CD4-positive, CD25-positive, alpha-beta regulatory T cell (primary cell): Measurements from ENCODE around the gene GTF2H1. TPM values are rescaled to one million over a fixed set of nuclear protein-coding genes. Genes with fewer than 3 reads are reported as not detected.

Experiments
- ATAC-seq, 2 donors: fragments of 150-1000 bp; cut with Tn5 transposase; one replicate each; pipeline ENCODE4 v1.10.0; 2021; ENCODE audit warnings: low read depth in 2 of 2, moderate number of reproducible peaks in 2 of 2, moderate library complexity in 1 of 2
- DNase-seq, 3 donors: peaks; one replicate each; pipeline versions ENCODE4 v3.0.0 to v3.0.0-alpha.2; 2012 to 2022; ENCODE audit warnings: mixed read lengths in 1 of 3
- H3K27ac ChIP-seq: one replicate; pipeline ENCODE4 v1.7.0; 2013; ENCODE audit warnings: mild to moderate bottlenecking, low read length; ENCODE audit not compliant: insufficient read depth, poor library complexity, severe bottlenecking
- H3K27me3 ChIP-seq: one replicate; pipeline ENCODE4 v1.7.0; 2013; ENCODE audit warnings: low read length; ENCODE audit not compliant: control insufficient read depth, insufficient read depth
- H3K36me3 ChIP-seq: one replicate; pipeline ENCODE4 v1.7.0; 2013; ENCODE audit warnings: mild to moderate bottlenecking, low read length, moderate library complexity; ENCODE audit not compliant: control insufficient read depth, insufficient read depth
- H3K4me1 ChIP-seq: 2 replicates; pipeline ENCODE4 v1.7.0; 2013; ENCODE audit warnings: mild to moderate bottlenecking, low read length; ENCODE audit not compliant: insufficient read depth, control insufficient read depth, poor library complexity, severe bottlenecking
- H3K4me3 ChIP-seq: one replicate; pipeline ENCODE4 v1.7.0; 2013; ENCODE audit warnings: low read depth, mild to moderate bottlenecking, low read length, moderate library complexity
- H3K9me3 ChIP-seq, 2 experiments: 1 replicate in 1 of 2; 2 replicates in 1 of 2; pipeline ENCODE4 v1.7.0; 2013; ENCODE audit warnings: low read length in 2 of 2, mild to moderate bottlenecking in 1 of 2, moderate library complexity in 1 of 2; ENCODE audit not compliant: control insufficient read depth in 2 of 2
- H3K27ac Mint-ChIP-seq, 3 donors: one replicate each; pipeline ENCODE4 v1.8.0; 2020 to 2022; ENCODE audit warnings: mild to moderate bottlenecking in 3 of 3, mixed read lengths in 3 of 3, moderate library complexity in 2 of 3
- H3K27me3 Mint-ChIP-seq: one replicate; pipeline ENCODE4 v1.8.0; 2022; ENCODE audit warnings: mild to moderate bottlenecking, mixed read lengths
- H3K36me3 Mint-ChIP-seq: one replicate; pipeline ENCODE4 v1.8.0; 2020; ENCODE audit warnings: mixed read lengths
- H3K4me1 Mint-ChIP-seq, 4 donors: one replicate each; pipeline ENCODE4 v1.8.0; 2020 to 2022; ENCODE audit warnings: mixed read lengths in 4 of 4, mild to moderate bottlenecking in 1 of 4
- H3K4me3 Mint-ChIP-seq, 4 donors: one replicate each; pipeline ENCODE4 v1.8.0; 2020 to 2022; ENCODE audit warnings: mild to moderate bottlenecking in 4 of 4, mixed read lengths in 4 of 4, moderate library complexity in 3 of 4
- H3K9me3 Mint-ChIP-seq, 7 donors: one replicate each; pipeline ENCODE4 v1.8.0; 2020 to 2022; ENCODE audit warnings: mixed read lengths in 7 of 7, mild to moderate bottlenecking in 3 of 7, moderate library complexity in 2 of 7
- polyA plus RNA-seq, 4 donors: library from polyadenylated mRNA; unstranded; fragments of 300-500 nt; fragmentation: Illumina TruSeq; gene quantifications; one replicate each; pipeline ENCODE4 v1.2.3, GENCODE V29; 2021
- total RNA-seq: library from RNA; stranded (reverse); gene quantifications from one replicate; pipeline ENCODE4 v1.2.3, GENCODE V29; 2022

Gene GTF2H1
- total and polyA plus RNA-seq, 5 donors from 2014 or later, result 25.8 to 32.0 (median 29.8) TPM

GRCh38 chr11:18383388-18384156, 61.2 kb downstream of the GTF2H1 start:
- no peaks in the 10 kb centered on the region for H3K27me3 Mint-ChIP-seq
- H3K36me3 Mint-ChIP-seq, result no peaks in the 10 kb centered on the region
- DNase-seq, result peak; percentile 40 to 82 (median 50)
- Histone ChIP-seq H3K27me3 (no peaks in the 10 kb centered on the region), H3K27ac (peak overlapping the region; percentile 79), H3K4me1 (peaks cover 23% of the 10 kb centered on the region), H3K36me3 (no peaks in the 10 kb centered on the region), H3K9me3 (no peaks in the 10 kb centered on the region), H3K4me3 (peak overlapping the region; percentile 74)
- H3K4me1 Mint-ChIP-seq, result peaks cover 0 to 32% (median 19%) of the 10 kb centered on the region in 4 donors
- H3K27ac Mint-ChIP-seq, result peak overlapping the region; percentile 96 to 100 (median 98)
- peak; percentile 91 to 96 for ATAC-seq
- no peaks in the 10 kb centered on the region for H3K9me3 Mint-ChIP-seq
- H3K4me3 Mint-ChIP-seq, result peak overlapping the region; percentile 54 to 80 (median 70)

- peaks cover 23% of the 10 kb centered on the region for H3K4me1 ChIP-seq
- H3K36me3 Mint-ChIP-seq, result no peaks in the 10 kb centered on the region
- H3K27ac Mint-ChIP-seq, result peak overlapping the region; percentile 96 to 100 (median 98)
- H3K4me1 Mint-ChIP-seq, result peaks cover 0 to 32% (median 20%) of the 10 kb centered on the region in 4 donors
- no peaks in the 10 kb centered on the region for H3K9me3 Mint-ChIP-seq
- peak overlapping the region; percentile 52 to 80 (median 67) for H3K4me3 Mint-ChIP-seq
- DNase-seq, result peak in 1 of 3 donors; percentile 64
- no peaks in the 10 kb centered on the region for H3K27me3 ChIP-seq
- no peaks in the 10 kb centered on the region for H3K9me3 ChIP-seq
- ATAC-seq, result peak; percentile 16 to 23
- no peaks in the 10 kb centered on the region for H3K36me3 ChIP-seq
- peak overlapping the region; percentile 79 for H3K27ac ChIP-seq
- H3K4me3 ChIP-seq, result peak overlapping the region; percentile 74
- no peaks in the 10 kb centered on the region for H3K27me3 Mint-ChIP-seq
These were observed 61.8 kb downstream of the GTF2H1 start for GRCh38 chr11:18384157-18384641.

- peaks cover 12% of the 10 kb centered on the region for H3K4me1 ChIP-seq
- no peaks in the 10 kb centered on the region for H3K27me3 ChIP-seq
- ATAC-seq, result no peak
- H3K27ac ChIP-seq, result no peak overlapping the region
- Mint-ChIP-seq H3K4me3 (no peak overlapping the region), H3K4me1 (peaks cover 0 to 21% (median 7%) of the 10 kb centered on the region in 4 donors), H3K36me3 (no peaks in the 10 kb centered on the region), H3K27me3 (no peaks in the 10 kb centered on the region), H3K27ac (peak overlapping the region in 1 of 3 donors; percentile 27), H3K9me3 (no peaks in the 10 kb centered on the region)
- no peak overlapping the region for H3K4me3 ChIP-seq
- no peaks in the 10 kb centered on the region for H3K36me3 ChIP-seq
- no peak for DNase-seq
- H3K9me3 ChIP-seq, result no peaks in the 10 kb centered on the region
These were observed 67.7 kb downstream of the GTF2H1 start for GRCh38 chr11:18390088-18390487.

- Histone ChIP-seq H3K27ac (peak overlapping the region; percentile 6), H3K27me3 (no peaks in the 10 kb centered on the region), H3K4me1 (peaks cover 29% of the 10 kb centered on the region), H3K4me3 (no peak overlapping the region), H3K36me3 (peaks cover 10% of the 10 kb centered on the region), H3K9me3 (no peaks in the 10 kb centered on the region)
- peak overlapping the region; percentile 16 to 66 (median 51) for H3K27ac Mint-ChIP-seq
- peaks cover 7 to 28% (median 18%) of the 10 kb centered on the region in 4 donors for H3K4me1 Mint-ChIP-seq
- H3K4me3 Mint-ChIP-seq, result peak overlapping the region; percentile 24 to 80 (median 67)
- ATAC-seq, result no peak
- no peaks in the 10 kb centered on the region for H3K9me3 Mint-ChIP-seq
- DNase-seq, result peak in 1 of 3 donors; percentile 42
- peaks cover 3% of the 10 kb centered on the region for H3K36me3 Mint-ChIP-seq
- no peaks in the 10 kb centered on the region for H3K27me3 Mint-ChIP-seq
These were observed 70.3 kb downstream of the GTF2H1 start for GRCh38 chr11:18392434-18393321.

- H3K4me1 ChIP-seq, result peaks cover 29% of the 10 kb centered on the region
- H3K4me3 ChIP-seq, result peak overlapping the region; percentile 73
- Mint-ChIP-seq H3K9me3 (no peaks in the 10 kb centered on the region), H3K27me3 (no peaks in the 10 kb centered on the region), H3K36me3 (peaks cover 9% of the 10 kb centered on the region), H3K4me3 (peak overlapping the region; percentile 95 to 99 (median 98)), H3K27ac (peak overlapping the region; percentile 89 to 98 (median 97)), H3K4me1 (peaks cover 11 to 35% (median 22%) of the 10 kb centered on the region in 4 donors)
- ATAC-seq, result no peak
- no peaks in the 10 kb centered on the region for H3K27me3 ChIP-seq
- peaks cover 21% of the 10 kb centered on the region for H3K36me3 ChIP-seq
- peak overlapping the region; percentile 89 for H3K27ac ChIP-seq
- no peak for DNase-seq
- H3K9me3 ChIP-seq, result no peaks in the 10 kb centered on the region
These were observed 71.4 kb downstream of the GTF2H1 start for GRCh38 chr11:18393581-18394274.

- peaks cover 16% of the 10 kb centered on the region for H3K36me3 Mint-ChIP-seq
- DNase-seq, result peak; percentile 95 to 99 (median 98)
- H3K4me3 ChIP-seq, result peak within 1 kb of the TSS; percentile 95
- H3K9me3 Mint-ChIP-seq, result no peaks in the 10 kb centered on the region
- H3K27ac ChIP-seq, result peak within 1 kb of the TSS; percentile 89
- H3K4me3 Mint-ChIP-seq, result peak within 1 kb of the TSS; percentile 95 to 99 (median 98)
- peak; percentile 83 to 84 for ATAC-seq
- no peaks in the 10 kb centered on the region for H3K9me3 ChIP-seq
- H3K27ac Mint-ChIP-seq, result peak within 1 kb of the TSS; percentile 89 to 98 (median 97)
- H3K27me3 Mint-ChIP-seq, result no peaks in the 10 kb centered on the region
- no peaks in the 10 kb centered on the region for H3K27me3 ChIP-seq
- H3K4me1 Mint-ChIP-seq, result peaks cover 16 to 41% (median 27%) of the 10 kb centered on the region in 4 donors
- H3K4me1 ChIP-seq, result peaks cover 29% of the 10 kb centered on the region
- peaks cover 27% of the 10 kb centered on the region for H3K36me3 ChIP-seq
These were observed 72.0 kb downstream of the GTF2H1 start, which contains the start of gene LDHA for GRCh38 chr11:18394275-18394927. LDHA (plus strand) TSS chr11:18394563; CDS start chr11:18396843, 2,280 bp downstream.
